ENCODE measurements around the gene LIX1L.

Gene LIX1L

GRCh38 chr1:145957443-145958319 is at the start of gene LIX1L:
TSS of gene LIX1L (minus strand) at chr1:145958017. CDS start at chr1:145957927, 90 bp downstream.
- DNase-seq, result peak; percentile 97

GRCh38 chr1:146001709-146002108 is 43.9 kb upstream of the LIX1L start:
- no peak for DNase-seq

DNA sequence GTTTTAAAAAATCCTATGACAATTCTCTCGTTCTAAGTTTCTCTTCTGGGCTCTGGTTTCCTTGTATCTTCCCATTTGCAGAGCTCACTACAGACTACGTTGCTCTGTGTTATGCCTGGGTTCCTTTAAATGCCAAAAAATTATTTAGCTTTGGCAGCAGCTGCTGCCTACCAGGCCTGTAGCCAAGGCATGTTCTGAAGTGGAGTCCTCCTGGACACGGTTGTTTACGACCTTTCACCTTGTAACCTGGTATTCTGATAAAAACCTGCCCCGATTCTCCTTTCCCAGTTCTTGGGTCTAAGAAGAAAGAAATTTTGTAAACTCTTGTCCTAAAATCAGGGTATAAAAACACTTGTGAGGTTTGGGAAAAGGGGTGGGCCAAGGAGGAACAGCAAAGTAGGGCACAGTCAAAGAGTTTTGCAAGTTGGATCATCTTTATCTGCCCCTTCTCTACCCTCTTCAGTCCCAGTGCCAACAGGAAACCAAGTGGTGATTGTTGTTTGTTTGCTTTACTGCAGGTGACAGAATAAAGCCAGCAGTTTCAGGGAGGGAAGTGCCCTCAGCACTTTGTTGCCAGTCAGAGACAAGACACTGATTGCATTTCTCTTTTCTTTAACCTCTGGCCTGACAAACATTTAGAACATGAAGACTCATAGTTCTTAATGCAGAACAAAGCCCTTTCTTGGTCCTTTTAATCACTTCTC is 41.7 kb upstream of the LIX1L start:
- no peak for DNase-seq

- no peak for DNase-seq
Measured at GRCh38 chr1:145997718-145998023, 39.9 kb upstream of the LIX1L start.

DNA sequence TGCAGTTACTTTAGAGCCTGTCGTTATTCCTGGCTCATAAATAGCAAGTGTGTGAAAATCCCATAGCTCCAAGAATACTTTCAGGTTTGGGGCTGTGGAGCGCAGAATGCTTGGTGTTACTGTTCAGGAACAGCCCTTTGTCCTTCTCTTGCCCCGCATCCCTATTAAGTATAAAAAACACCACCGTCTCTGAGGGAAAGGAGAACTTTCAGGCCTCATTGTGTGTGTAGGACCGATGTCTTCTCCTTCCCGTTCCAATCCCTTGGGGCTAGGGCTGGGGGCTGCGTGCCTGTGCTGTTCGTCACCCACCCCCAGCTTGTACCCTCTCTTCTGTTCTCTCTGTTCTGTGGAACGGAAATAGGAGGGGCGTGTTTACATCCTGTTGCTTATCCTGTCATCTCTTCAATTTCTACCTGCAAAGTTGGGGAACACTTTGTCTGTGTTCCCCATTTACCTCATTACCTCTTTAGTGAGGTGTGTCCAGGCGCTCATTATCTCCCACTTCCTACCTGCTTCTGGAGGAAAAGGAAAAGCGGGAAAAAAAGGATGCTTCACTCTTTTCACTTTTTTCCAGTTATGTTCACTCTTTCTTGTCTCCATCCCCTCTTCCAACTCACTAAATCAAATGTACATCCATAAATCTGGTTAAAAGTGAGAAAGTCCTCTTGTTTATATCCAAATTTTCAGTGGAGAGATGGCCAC is 39.4 kb upstream of the LIX1L start:
- peak; percentile 63 for DNase-seq

DNA sequence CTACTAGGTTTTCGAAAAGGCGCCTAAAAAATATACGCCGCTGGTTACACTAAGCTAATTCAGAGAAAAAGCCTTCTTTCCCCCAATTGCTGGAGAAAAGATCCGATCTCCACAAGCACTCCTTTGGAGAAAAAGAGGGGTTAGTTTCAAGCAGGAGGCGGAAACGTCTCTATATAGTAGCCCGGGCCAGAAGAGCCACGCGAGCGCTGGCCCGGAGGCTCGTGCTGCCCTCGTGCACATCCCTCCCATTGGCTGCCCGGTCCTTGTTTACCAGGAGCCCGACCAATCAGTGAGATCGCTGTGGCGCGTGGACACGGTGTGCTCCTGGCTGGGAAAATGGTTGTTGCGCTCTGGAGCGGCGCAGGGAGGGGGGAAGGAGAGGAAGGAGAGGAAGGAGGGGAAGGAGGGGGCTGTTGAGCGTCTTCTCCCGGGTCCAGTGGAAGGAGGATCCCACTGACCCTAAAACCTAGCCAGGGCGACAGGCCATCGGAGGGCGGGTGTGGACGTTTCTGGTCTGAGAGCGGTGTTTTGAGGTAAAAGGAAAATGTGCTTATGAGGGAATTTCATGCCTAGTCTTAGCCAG is 38.7 kb upstream of the LIX1L start, which contains the start of gene TXNIP:
TXNIP (minus strand) TSS at position 147 of the 583 bp plus-strand sequence. CDS start 313 bp downstream, outside the sequence.
- DNase-seq, result peak; percentile 95

GRCh38 chr1:145995964-145996432 is 38.2 kb upstream of the LIX1L start:
- no peak for DNase-seq

DNA sequence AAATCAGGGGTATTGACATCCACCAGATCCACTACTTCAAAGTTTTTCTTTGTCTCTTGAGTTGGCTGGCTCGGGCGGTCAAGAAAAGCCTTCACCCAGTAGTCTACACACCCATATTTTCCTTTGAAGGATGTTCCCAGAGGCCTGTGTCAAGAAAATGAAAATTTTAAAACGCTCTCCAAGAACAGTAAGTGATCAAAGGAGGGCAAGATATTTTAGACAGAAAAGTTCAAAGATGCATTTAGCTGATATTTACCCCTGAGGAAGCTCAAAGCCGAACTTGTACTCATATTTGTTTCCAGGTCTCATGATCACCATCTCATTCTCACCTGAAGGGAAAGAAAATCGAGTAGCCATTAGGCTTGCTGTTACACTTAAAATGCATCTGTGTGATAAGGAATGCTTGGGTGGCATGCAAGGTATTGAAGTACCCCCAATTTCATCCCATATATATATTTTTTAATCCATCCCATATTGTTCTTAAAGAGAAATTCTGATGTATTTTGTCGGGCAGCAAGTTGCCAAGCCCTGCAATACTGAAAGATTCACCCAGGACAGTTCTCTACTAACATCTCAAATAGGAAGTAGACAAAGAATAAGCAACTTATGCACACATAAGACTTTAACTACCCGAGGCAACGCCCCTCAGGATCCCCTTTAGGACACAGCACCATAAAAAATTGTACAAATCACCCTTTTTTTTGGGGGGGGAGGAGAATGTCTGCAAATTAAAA is 37.5 kb upstream of the LIX1L start:
- no peak for DNase-seq

- peak; percentile 66 for DNase-seq
Measured at GRCh38 chr1:145994391-145995120, 36.7 kb upstream of the LIX1L start.

- DNase-seq, result no peak
Measured at GRCh38 chr1:145993618-145994390, 36.0 kb upstream of the LIX1L start.

- DNase-seq, result no peak
Measured at GRCh38 chr1:145992958-145993617, 35.3 kb upstream of the LIX1L start.

- DNase-seq, result no peak
Measured at GRCh38 chr1:145992502-145992936, 34.7 kb upstream of the LIX1L start.

DNA sequence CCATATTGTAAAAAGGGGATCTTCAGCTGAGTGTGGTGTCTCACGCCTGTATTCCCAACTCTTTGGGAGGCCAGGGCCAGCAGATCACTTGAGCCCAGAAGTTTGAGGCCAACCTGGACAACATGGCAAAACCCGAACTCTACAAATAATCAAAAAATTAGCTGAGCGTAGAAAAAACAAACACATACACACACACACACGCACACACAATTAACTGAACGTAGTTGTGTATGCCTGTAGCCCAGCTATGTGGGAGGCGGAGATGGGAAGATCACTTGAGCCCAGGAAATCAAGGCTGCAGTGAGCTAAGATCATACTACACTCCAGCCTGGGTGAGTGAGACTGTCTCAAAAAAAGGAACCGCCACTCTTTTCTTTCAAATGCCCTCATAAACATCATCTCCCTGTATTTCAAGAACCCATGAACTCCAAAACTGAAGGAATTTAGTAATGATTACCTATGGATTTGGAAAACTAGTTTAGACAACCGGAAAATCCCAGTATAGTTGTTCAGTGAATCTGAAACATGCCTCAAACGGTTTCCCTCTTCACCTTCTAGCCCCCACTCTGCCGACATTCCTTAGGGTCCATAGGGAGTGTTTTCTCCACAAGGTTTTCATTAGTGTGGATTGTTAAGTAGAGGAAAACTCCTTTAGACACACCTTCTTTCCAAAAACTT is 34.1 kb upstream of the LIX1L start:
- no peak for DNase-seq

- DNase-seq, result no peak
Measured at GRCh38 chr1:145990249-145990855, 32.5 kb upstream of the LIX1L start.

- no peak for DNase-seq
Measured at GRCh38 chr1:145988773-145989172, 31.0 kb upstream of the LIX1L start.

- no peak for DNase-seq
Measured at GRCh38 chr1:145987926-145988325, 30.1 kb upstream of the LIX1L start.

GRCh38 chr1:145986551-145986950 is 28.7 kb upstream of the LIX1L start:
- DNase-seq, result no peak

DNA sequence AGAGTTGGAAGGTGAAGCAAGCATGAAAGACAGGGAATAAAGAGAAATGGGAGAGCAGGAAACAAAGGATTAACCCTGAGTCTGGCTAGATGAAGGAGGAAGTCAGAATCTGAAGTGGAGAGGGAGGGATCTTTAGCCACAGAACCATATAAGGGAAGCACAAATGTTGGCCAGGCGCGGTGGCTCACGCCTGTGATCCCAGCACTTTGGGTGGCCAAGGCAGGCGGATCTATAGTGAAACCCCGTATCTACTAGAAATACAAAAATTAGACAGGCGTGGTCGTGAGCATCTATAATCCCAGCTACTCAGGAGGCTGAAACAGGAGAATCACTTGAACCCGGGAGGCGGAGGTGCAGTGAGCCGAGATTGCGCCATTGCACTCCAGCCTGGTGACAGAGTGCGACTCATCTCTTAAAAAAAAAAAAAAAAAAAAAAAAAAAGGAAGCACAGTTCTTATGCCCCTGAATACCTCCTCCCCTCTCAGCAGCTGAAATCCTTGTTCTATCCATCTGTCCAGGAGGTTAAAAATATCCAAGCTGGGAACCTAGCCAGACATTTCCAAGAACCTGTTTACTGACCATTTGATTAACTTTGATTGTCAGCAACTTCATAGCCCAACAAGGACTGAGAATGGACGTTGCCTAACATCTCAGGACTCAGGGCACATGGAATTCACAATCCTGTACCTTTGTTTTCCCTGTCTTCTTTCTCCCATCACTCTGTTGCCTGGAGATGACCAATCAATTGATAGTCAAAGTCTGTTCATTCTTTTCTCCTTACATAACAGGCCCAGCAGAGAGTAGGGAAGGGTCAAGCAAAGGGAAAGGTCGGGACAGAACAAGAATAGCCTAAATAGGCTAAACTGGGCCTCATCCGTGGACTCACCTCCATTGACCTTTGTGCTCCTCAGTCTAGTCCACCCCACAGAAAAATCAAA is 28.0 kb upstream of the LIX1L start:
- DNase-seq, result no peak
